Caki2 (cell line): ENCODE results near the gene GRM1. TPM values are rescaled to one million over a fixed set of nuclear protein-coding genes. Genes with fewer than 3 reads are reported as not detected.
A peak's percentile ranks its signal among the peaks of the same experiment; 100 is the strongest.

ENCODE experiments used
- DNase-seq: peaks from one replicate; pipeline ENCODE4 v3.0.0-alpha.2; 2015; ENCODE audit warnings: low read depth
- in situ Hi-C: cut with HindIII; loops from 2 replicates; pipeline ENCODE4 v1.10.0; 2016; ENCODE audit warnings: low sequenced_read_pairs, low pct_unique_long_range_greater_than_20kb, mixed read lengths
- total RNA-seq: library from RNA; depleted of rRNA; stranded (reverse); fragments of >200 nt; shearing (Covaris generic); gene quantifications from 2 replicates; pipeline ENCODE4 v1.2.3, GENCODE V29; 2014; ENCODE audit warnings: low replicate concordance; rRNA removed

Gene GRM1
- total RNA-seq: 0.20 and 0.41 TPM in 2 replicates

- in situ Hi-C loops: no loop called here
- no peak for DNase-seq
Measured at GRCh38 chr6:146028851-146029572, at the start of gene GRM1. Gene GRM1 (plus strand): TSS chr6:146029062. CDS start chr6:146029518, 456 bp downstream.

GRCh38 chr6:146009338-146009737, 19.5 kb upstream of the GRM1 start:
- no peak for DNase-seq
- in situ Hi-C loops: no loop called here

- DNase-seq: no peak
- in situ Hi-C loops: no loop called here
Measured at GRCh38 chr6:146014233-146014632, 14.6 kb upstream of the GRM1 start.

- in situ Hi-C loops: no loop called here
- DNase-seq: no peak
Measured at GRCh38 chr6:146017672-146018071, 11.2 kb upstream of the GRM1 start.

- no peak for DNase-seq
- in situ Hi-C loops: no loop called here
Measured at GRCh38 chr6:146026873-146027272, 2.0 kb upstream of the GRM1 start.

GRCh38 chr6:146027586-146028251, 1.1 kb upstream of the GRM1 start:
- peak; percentile 8 for DNase-seq
- in situ Hi-C loops: no loop called here

GRCh38 chr6:146028252-146028795, 538 bp upstream of the GRM1 start:
- peak; percentile 30 for DNase-seq
- in situ Hi-C loops: no loop called here

- DNase-seq: no peak
Measured at GRCh38 chr6:146029573-146030184, 817 bp downstream of the GRM1 start.

GRCh38 chr6:146032387-146032786, 3.5 kb downstream of the GRM1 start:
- in situ Hi-C loops: no loop called here

More at GRCh38 chr6:146029573-146030184, 817 bp downstream of the GRM1 start:
- in situ Hi-C loops: no loop called here

GRCh38 chr6:146040360-146040759, 11.5 kb downstream of the GRM1 start:
- in situ Hi-C loops: no loop called here
- no peak for DNase-seq

More at GRCh38 chr6:146032387-146032786, 3.5 kb downstream of the GRM1 start:
- no peak for DNase-seq

- in situ Hi-C loops: no loop called here
Measured at GRCh38 chr6:146041282-146041681, 12.4 kb downstream of the GRM1 start.

GRCh38 chr6:146047371-146047770, 18.5 kb downstream of the GRM1 start:
- in situ Hi-C loops: no loop called here
- no peak for DNase-seq

More at GRCh38 chr6:146041282-146041681, 12.4 kb downstream of the GRM1 start:
- DNase-seq: peak; percentile 6

- in situ Hi-C loops: no loop called here
- DNase-seq: no peak
Measured at GRCh38 chr6:146050168-146050567, 21.3 kb downstream of the GRM1 start.

GRCh38 chr6:146056506-146056905, 27.6 kb downstream of the GRM1 start:
- DNase-seq: no peak
- in situ Hi-C loops: no loop called here

- in situ Hi-C loops: no loop called here
- DNase-seq: no peak
Measured at GRCh38 chr6:146065690-146066089, 36.8 kb downstream of the GRM1 start.

GRCh38 chr6:146066506-146066905, 37.6 kb downstream of the GRM1 start:
- in situ Hi-C loops: no loop called here
- DNase-seq: no peak

- no peak for DNase-seq
- in situ Hi-C loops: no loop called here
Measured at GRCh38 chr6:146071781-146072180, 42.9 kb downstream of the GRM1 start.

- in situ Hi-C loops: no loop called here
- no peak for DNase-seq
Measured at GRCh38 chr6:146077992-146078391, 49.1 kb downstream of the GRM1 start.

- in situ Hi-C loops: no loop called here
Measured at GRCh38 chr6:146087386-146087785, 58.5 kb downstream of the GRM1 start.

More at GRCh38 chr6:146087386-146087785, 58.5 kb downstream of the GRM1 start:
- DNase-seq: no peak
